ENCODE results near the gene ELAPOR1. TPM values are rescaled to one million over a fixed set of nuclear protein-coding genes. Genes with fewer than 3 reads are reported as not detected.

ELAPOR1 gene
- total and polyA plus RNA-seq, 4 donors, result 4.0 to 9.3 (median 7.9) TPM

DNA sequence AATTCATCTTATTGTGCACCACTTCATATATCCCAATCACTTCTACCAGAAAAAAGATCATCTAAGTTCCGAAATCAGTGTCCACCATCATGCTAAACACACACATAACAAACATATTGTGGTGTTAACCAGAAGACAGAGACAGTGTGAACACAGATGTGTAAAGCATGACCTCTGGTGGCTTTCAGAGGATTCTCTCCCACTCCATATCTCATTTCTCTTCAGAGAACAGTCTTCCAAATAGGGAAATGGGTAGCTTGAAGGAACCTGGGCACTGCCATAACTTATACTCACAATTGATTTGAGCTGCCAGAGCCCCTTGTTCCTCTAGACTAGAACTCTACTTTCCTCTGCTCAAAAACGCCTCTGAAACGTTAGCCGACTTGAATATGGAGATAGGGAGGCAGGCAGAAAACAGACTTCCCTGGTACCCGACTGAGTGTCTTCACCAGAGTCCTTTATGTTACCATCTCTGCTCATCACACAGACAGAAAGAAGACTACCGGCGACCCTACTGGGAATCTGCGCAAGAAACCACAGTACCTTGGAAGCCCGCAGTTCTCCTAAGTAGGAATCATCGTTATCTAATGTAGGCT is 1.8 kb upstream of the ELAPOR1 start:
- Histone ChIP-seq H3K9me3 (ENCODE audit: control insufficient read depth, insufficient read depth, low read length) (no peaks in the 10 kb centered on the region), H3K36me3 (ENCODE audit: control insufficient read depth, insufficient read depth, low read length) (no peaks in the 10 kb centered on the region), H3K27ac (ENCODE audit: low read depth, low read length) (peak overlapping the region; percentile 52), H3K27me3 (ENCODE audit: control insufficient read depth, insufficient read depth, low read length) (peaks cover 15% of the 10 kb centered on the region), H3K4me1 (ENCODE audit: control insufficient read depth, insufficient read depth, low read length) (peaks cover 22% of the 10 kb centered on the region), H3K4me3 (ENCODE audit: low read depth, low read length) (peak overlapping the region; percentile 37)
- DNase-seq (ENCODE audit: low read depth in 4 of 6, low spot score in 6 of 6), result peak in 2 of 6 donors; percentile 52 to 78
- WGBS (ENCODE audit: insufficient coverage), result 20% methylated on average over 4 of the region's 10 CpGs

DNA sequence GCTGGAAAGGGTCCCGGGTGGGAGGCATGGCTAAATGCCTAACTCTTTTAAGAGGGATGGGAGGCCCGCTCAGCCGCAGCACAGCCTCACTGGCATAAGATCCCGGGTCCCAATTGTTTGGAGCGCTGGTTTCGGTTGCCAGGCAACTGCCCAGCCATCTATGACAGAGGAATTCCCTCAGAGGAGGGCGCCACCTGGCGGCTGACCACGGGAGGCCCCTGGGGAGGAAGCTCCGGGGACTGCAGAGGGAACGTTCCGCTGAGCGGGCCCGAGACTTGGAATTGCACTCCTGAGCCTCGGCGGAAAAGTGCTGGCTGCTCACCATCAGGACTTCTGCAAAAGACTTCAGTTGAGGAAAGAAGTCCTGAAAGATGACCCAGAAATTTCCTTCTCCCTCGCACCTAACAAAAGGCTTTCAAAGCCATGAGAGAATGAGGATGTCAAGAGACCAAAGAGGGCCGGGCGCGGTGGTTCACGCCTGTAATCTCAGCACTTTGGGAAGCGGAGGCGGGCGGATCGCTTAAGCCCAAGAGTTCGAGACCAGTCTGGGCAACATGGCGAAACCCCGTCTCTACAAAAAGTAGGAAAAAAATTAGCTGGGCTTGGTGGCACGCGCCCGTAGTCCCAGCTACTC is 1.1 kb upstream of the ELAPOR1 start:
- H3K27ac ChIP-seq (ENCODE audit: low read depth, low read length), result peak overlapping the region; percentile 52
- DNase-seq (ENCODE audit: low read depth in 4 of 6, low spot score in 6 of 6), result peak in 4 of 6 donors; percentile 86 to 98 (median 92)
- peak overlapping the region; percentile 37 for H3K4me3 ChIP-seq (ENCODE audit: low read depth, low read length)
- peaks cover 22% of the 10 kb centered on the region for H3K4me1 ChIP-seq (ENCODE audit: control insufficient read depth, insufficient read depth, low read length)
- WGBS (ENCODE audit: insufficient coverage), result 9% methylated on average over 31 of the region's 31 CpGs
- H3K36me3 ChIP-seq (ENCODE audit: control insufficient read depth, insufficient read depth, low read length), result no peaks in the 10 kb centered on the region
- H3K27me3 ChIP-seq (ENCODE audit: control insufficient read depth, insufficient read depth, low read length), result peaks cover 15% of the 10 kb centered on the region
- no peaks in the 10 kb centered on the region for H3K9me3 ChIP-seq (ENCODE audit: control insufficient read depth, insufficient read depth, low read length)

DNA sequence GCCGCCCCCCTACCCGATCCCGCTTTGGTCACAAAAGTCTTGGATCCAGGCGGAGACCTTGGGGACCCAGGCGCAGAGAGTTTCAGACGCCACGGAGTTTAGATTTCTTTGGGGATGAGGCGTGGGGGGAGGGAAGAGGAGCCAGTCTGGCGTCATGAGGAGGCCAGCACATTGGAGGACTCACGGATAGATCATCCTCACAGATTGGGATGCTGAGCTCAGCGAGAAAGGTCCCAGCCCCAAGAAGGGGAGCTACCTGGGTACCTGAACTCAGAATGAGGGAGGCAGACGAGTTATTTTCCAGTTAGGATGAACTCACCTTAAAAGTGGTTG is 393 bp downstream of the ELAPOR1 start:
- H3K27me3 ChIP-seq (ENCODE audit: control insufficient read depth, insufficient read depth, low read length), result peaks cover 15% of the 10 kb centered on the region
- WGBS (ENCODE audit: insufficient coverage), result 4% methylated on average over 12 of the region's 12 CpGs
- DNase-seq (ENCODE audit: low read depth in 4 of 6, low spot score in 6 of 6), result peak in 2 of 6 donors; percentile 55 to 62
- H3K27ac ChIP-seq (ENCODE audit: low read depth, low read length), result no peak overlapping the region
- H3K9me3 ChIP-seq (ENCODE audit: control insufficient read depth, insufficient read depth, low read length), result no peaks in the 10 kb centered on the region
- peaks cover 22% of the 10 kb centered on the region for H3K4me1 ChIP-seq (ENCODE audit: control insufficient read depth, insufficient read depth, low read length)
- H3K36me3 ChIP-seq (ENCODE audit: control insufficient read depth, insufficient read depth, low read length), result no peaks in the 10 kb centered on the region
- peak overlapping the region; percentile 50 for H3K4me3 ChIP-seq (ENCODE audit: low read depth, low read length)

DNA sequence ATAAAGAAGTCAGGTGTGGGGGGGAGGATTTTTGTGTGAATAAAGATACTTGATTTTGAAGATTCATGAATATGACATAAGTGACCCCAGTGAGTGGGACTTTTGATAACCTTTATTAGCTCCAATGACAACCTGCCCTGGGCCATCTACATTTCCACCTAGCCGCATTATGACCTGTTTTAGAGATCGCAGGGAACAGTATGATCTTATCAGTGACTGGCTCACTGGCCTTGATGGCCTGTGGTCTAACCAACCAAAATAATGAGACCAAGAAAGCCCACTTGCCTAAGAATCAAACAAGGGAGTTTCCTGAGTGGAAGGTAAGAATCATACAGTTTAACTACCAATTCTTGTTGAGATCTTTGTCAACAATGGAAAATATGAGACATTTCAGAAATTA is 1.8 kb downstream of the ELAPOR1 start:
- peaks cover 15% of the 10 kb centered on the region for H3K27me3 ChIP-seq (ENCODE audit: control insufficient read depth, insufficient read depth, low read length)
- no peak overlapping the region for H3K27ac ChIP-seq (ENCODE audit: low read depth, low read length)
- no peak for DNase-seq (ENCODE audit: low read depth in 4 of 6, low spot score in 6 of 6)
- H3K4me1 ChIP-seq (ENCODE audit: control insufficient read depth, insufficient read depth, low read length), result peaks cover 22% of the 10 kb centered on the region
- 95% methylated on average over 2 of the region's 2 CpGs for WGBS (ENCODE audit: insufficient coverage)
- H3K9me3 ChIP-seq (ENCODE audit: control insufficient read depth, insufficient read depth, low read length), result no peaks in the 10 kb centered on the region
- H3K36me3 ChIP-seq (ENCODE audit: control insufficient read depth, insufficient read depth, low read length), result no peaks in the 10 kb centered on the region
- no peak overlapping the region for H3K4me3 ChIP-seq (ENCODE audit: low read depth, low read length)

DNA sequence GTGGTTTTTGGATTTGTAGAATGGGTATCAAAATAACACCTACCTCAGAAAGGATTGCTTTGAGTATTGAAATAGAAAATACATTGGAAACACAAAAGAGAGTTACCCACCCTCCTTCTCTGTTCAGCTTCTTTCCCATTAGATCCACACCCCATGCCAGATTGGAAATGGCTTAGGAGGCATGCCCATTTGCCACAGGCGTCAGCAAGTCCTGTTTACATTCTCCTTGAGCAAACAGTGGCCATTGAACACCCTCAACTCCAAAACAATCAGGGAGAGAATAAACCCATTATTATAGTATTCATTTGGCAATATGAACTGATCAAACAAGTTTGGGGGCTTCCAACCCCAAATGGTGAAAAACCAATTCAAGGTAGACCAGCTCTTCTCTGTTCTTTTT is 2.4 kb downstream of the ELAPOR1 start:
- Histone ChIP-seq H3K4me3 (ENCODE audit: low read depth, low read length) (no peak overlapping the region), H3K4me1 (ENCODE audit: control insufficient read depth, insufficient read depth, low read length) (peaks cover 22% of the 10 kb centered on the region), H3K27me3 (ENCODE audit: control insufficient read depth, insufficient read depth, low read length) (peaks cover 15% of the 10 kb centered on the region), H3K27ac (ENCODE audit: low read depth, low read length) (no peak overlapping the region), H3K9me3 (ENCODE audit: control insufficient read depth, insufficient read depth, low read length) (no peaks in the 10 kb centered on the region), H3K36me3 (ENCODE audit: control insufficient read depth, insufficient read depth, low read length) (no peaks in the 10 kb centered on the region)
- DNase-seq (ENCODE audit: low read depth in 4 of 6, low spot score in 6 of 6), result no peak
- WGBS (ENCODE audit: insufficient coverage), result no CpG with 5 or more reads among the region's 1 CpG

DNA sequence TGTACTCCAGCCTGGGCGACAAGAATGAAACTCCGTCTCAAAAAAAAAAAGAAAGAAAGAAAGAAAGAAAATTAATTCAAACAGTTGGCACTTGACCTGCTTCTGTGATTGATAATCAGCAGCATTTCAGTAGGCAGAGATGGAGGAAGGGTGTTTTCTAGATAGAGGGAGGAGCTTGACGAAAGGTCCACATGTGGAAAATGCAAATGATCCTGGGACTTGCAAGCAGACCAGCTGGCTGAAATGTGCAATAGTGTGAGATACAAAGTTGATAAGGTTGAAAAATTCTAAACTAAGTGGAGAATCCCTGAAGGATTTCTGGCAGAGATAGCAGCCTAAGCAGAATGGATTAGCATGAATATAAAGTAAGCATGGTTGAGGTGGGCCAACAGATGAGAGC is 4.2 kb downstream of the ELAPOR1 start:
- H3K36me3 ChIP-seq (ENCODE audit: control insufficient read depth, insufficient read depth, low read length), result no peaks in the 10 kb centered on the region
- H3K4me3 ChIP-seq (ENCODE audit: low read depth, low read length), result no peak overlapping the region
- no peak for DNase-seq (ENCODE audit: low read depth in 4 of 6, low spot score in 6 of 6)
- H3K9me3 ChIP-seq (ENCODE audit: control insufficient read depth, insufficient read depth, low read length), result no peaks in the 10 kb centered on the region
- H3K27me3 ChIP-seq (ENCODE audit: control insufficient read depth, insufficient read depth, low read length), result peaks cover 14% of the 10 kb centered on the region
- WGBS (ENCODE audit: insufficient coverage), result 80% methylated on average over 3 of the region's 3 CpGs
- peaks cover 13% of the 10 kb centered on the region for H3K4me1 ChIP-seq (ENCODE audit: control insufficient read depth, insufficient read depth, low read length)
- H3K27ac ChIP-seq (ENCODE audit: low read depth, low read length), result no peak overlapping the region

DNA sequence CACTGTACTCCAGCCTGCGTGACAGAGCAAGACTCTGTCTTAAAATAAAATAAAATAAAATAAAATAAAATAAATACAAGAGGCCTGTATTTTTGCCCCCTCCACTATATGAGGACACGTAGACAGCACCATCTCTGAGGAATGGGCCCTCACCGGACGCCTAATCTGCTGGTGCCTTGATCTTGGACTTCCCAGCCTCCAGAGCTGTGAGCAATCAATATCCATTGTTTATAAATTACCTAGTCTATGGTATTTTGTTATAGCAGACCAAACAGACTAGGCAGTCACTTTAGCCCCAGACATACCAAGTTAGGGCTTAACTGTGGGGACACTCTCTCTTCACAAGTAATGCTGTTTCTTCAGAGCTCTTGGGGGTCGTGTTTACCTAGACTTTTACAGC is 6.4 kb downstream of the ELAPOR1 start:
- H3K4me3 ChIP-seq (ENCODE audit: low read depth, low read length), result no peak overlapping the region
- WGBS (ENCODE audit: insufficient coverage), result no CpG with 5 or more reads among the region's 5 CpGs
- no peaks in the 10 kb centered on the region for H3K9me3 ChIP-seq (ENCODE audit: control insufficient read depth, insufficient read depth, low read length)
- H3K27me3 ChIP-seq (ENCODE audit: control insufficient read depth, insufficient read depth, low read length), result no peaks in the 10 kb centered on the region
- H3K36me3 ChIP-seq (ENCODE audit: control insufficient read depth, insufficient read depth, low read length), result no peaks in the 10 kb centered on the region
- no peak for DNase-seq (ENCODE audit: low read depth in 4 of 6, low spot score in 6 of 6)
- no peaks in the 10 kb centered on the region for H3K4me1 ChIP-seq (ENCODE audit: control insufficient read depth, insufficient read depth, low read length)
- H3K27ac ChIP-seq (ENCODE audit: low read depth, low read length), result no peak overlapping the region

DNA sequence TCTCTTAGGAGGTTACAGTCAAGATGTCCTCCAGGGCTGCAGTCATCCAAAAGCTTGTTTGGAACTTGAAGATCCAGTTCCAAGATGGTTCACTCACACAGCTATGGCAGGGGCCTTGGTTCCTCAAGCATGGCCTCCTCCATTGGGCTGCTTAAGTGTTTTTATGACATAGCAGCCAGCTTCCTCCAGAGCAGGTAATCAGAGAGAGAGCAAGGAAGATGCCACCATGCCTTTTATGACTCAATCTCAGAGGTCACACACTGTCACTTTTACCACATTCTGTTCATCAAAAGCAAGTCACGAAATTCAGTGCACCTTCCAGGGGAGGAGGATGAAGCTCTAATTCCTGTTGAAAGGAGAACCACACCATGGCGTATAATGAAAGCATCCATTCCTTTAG is 17.1 kb downstream of the ELAPOR1 start:
- no peak overlapping the region for H3K27ac ChIP-seq (ENCODE audit: low read depth, low read length)
- no peaks in the 10 kb centered on the region for H3K9me3 ChIP-seq (ENCODE audit: control insufficient read depth, insufficient read depth, low read length)
- no peak overlapping the region for H3K4me3 ChIP-seq (ENCODE audit: low read depth, low read length)
- no peak for DNase-seq (ENCODE audit: low read depth in 4 of 6, low spot score in 6 of 6)
- no peaks in the 10 kb centered on the region for H3K27me3 ChIP-seq (ENCODE audit: control insufficient read depth, insufficient read depth, low read length)
- no peaks in the 10 kb centered on the region for H3K36me3 ChIP-seq (ENCODE audit: control insufficient read depth, insufficient read depth, low read length)
- H3K4me1 ChIP-seq (ENCODE audit: control insufficient read depth, insufficient read depth, low read length), result peaks cover 9% of the 10 kb centered on the region
- no CpG with 5 or more reads among the region's 2 CpGs for WGBS (ENCODE audit: insufficient coverage)

DNA sequence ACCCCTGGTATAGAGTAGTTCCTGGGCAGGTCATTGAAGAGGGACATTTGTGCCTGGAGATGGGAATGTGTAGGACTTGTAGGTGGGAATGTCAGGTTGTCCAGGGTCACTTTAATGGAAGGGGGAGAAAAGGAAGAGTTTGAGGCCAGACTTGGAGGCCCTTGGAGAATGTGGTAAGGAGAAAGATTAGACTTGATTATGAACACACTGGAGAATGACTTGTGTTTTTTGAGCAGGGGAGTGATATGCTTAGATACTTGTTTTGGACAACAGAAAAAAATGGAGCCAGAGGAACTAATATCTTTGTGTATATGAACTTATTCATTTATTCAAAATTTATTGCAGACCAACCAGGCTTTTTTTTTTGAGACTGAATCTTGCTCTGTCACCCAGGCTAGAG is 17.9 kb downstream of the ELAPOR1 start:
- DNase-seq (ENCODE audit: low read depth in 4 of 6, low spot score in 6 of 6), result no peak
- Histone ChIP-seq H3K36me3 (ENCODE audit: control insufficient read depth, insufficient read depth, low read length) (no peaks in the 10 kb centered on the region), H3K9me3 (ENCODE audit: control insufficient read depth, insufficient read depth, low read length) (no peaks in the 10 kb centered on the region), H3K4me3 (ENCODE audit: low read depth, low read length) (no peak overlapping the region), H3K27me3 (ENCODE audit: control insufficient read depth, insufficient read depth, low read length) (no peaks in the 10 kb centered on the region), H3K4me1 (ENCODE audit: control insufficient read depth, insufficient read depth, low read length) (peaks cover 9% of the 10 kb centered on the region), H3K27ac (ENCODE audit: low read depth, low read length) (no peak overlapping the region)

DNA sequence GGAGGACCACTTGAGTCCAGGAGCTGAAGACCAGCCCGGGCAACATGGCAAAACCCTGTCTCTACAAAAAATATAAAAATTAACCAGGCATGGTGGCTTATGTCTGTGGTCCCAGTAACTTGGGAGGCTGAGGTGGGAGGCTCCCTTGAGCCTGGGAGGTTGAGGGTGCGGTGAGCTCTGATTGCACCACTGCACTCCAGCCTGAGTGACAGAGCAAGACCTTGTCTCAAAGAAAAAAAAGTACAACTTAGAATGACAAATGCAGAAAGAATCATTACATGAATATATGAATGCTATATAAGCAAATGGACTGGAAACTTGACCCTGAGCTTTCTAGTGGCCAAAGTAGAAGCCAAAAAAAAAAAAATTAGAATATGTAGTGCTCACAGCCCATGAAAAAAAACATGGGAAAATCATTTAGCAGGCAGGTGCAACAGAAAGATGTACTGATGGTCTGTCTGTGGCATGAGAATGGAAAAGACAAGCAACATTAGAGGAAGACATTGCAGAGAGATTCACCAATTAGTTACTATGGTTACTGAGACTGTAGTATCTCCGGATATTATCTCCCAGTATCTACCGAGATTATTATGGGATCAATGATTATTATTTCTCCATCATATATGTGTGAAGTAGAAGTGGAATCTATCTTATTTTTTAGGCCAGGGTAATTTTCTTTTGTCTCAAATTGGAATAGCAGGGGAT is 19.2 kb downstream of the ELAPOR1 start:
- Histone ChIP-seq H3K4me1 (ENCODE audit: control insufficient read depth, insufficient read depth, low read length) (peaks cover 9% of the 10 kb centered on the region), H3K36me3 (ENCODE audit: control insufficient read depth, insufficient read depth, low read length) (no peaks in the 10 kb centered on the region), H3K27ac (ENCODE audit: low read depth, low read length) (no peak overlapping the region), H3K4me3 (ENCODE audit: low read depth, low read length) (no peak overlapping the region), H3K27me3 (ENCODE audit: control insufficient read depth, insufficient read depth, low read length) (no peaks in the 10 kb centered on the region), H3K9me3 (ENCODE audit: control insufficient read depth, insufficient read depth, low read length) (no peaks in the 10 kb centered on the region)
- peak in 1 of 6 donors; percentile 79 for DNase-seq (ENCODE audit: low read depth in 4 of 6, low spot score in 6 of 6)
- 100% methylated on average over 1 of the region's 4 CpGs for WGBS (ENCODE audit: insufficient coverage)

Measured in spinal cord (tissue), 10 donors.